MCF 10A (cell line): ENCODE results near the gene TAGLN3. TPM values are rescaled to one million over a fixed set of nuclear protein-coding genes. Genes with fewer than 3 reads are reported as not detected.

ENCODE experiments used
- BruUV-seq: library from RNA; stranded (reverse); fragments of 400-500 nt; replicated peaks from 2 replicates; lab custom pipeline; 2021; lab: Mats Ljungman, UMichigan
- CTCF ChIA-PET: fragments of 300-600 bp; sonication (Branson Sonifier 250); formaldehyde crosslinking; extraction: SDS; loops from one replicate; lab custom pipeline; 2021; ENCODE audit warnings: antibody characterized with exemption, inconsistent platforms; lab: Yijun Ruan, JAX
- POLR2A ChIA-PET: fragments of 300-600, 350-650 bp; sonication (Branson Sonifier 250); formaldehyde crosslinking; extraction: SDS; loops from one replicate; lab custom pipeline; 2020; ENCODE audit warnings: antibody characterized with exemption, inconsistent platforms; lab: Yijun Ruan, JAX
- DNase-seq: peaks from one replicate; pipeline ENCODE4 v3.0.0-alpha.2; 2018; ENCODE audit not compliant: unreplicated experiment
- H3K27ac Mint-ChIP-seq: one replicate; pipeline ENCODE4 v1.8.0; 2022; ENCODE audit warnings: mild to moderate bottlenecking, low read depth, mixed read lengths; ENCODE audit not compliant: unreplicated experiment
- H3K27me3 Mint-ChIP-seq: one replicate; pipeline ENCODE4 v1.8.0; 2022; ENCODE audit warnings: mixed read lengths; ENCODE audit not compliant: insufficient read depth, unreplicated experiment
- H3K36me3 Mint-ChIP-seq: one replicate; pipeline ENCODE4 v1.8.0; 2022; ENCODE audit warnings: mild to moderate bottlenecking, moderate library complexity, mixed read lengths; ENCODE audit not compliant: insufficient read depth, unreplicated experiment
- H3K4me1 Mint-ChIP-seq: one replicate; pipeline ENCODE4 v1.8.0; 2022; ENCODE audit warnings: mixed read lengths; ENCODE audit not compliant: insufficient read depth, unreplicated experiment
- H3K4me3 Mint-ChIP-seq: one replicate; pipeline ENCODE4 v1.8.0; 2022; ENCODE audit warnings: mild to moderate bottlenecking, moderate library complexity, mixed read lengths; ENCODE audit not compliant: unreplicated experiment
- H3K9me3 Mint-ChIP-seq: one replicate; pipeline ENCODE4 v1.8.0; 2022; ENCODE audit warnings: mixed read lengths; ENCODE audit not compliant: unreplicated experiment
- intact Hi-C: fragments of 100-400 bp; cut with micrococcal nuclease; formaldehyde crosslinking; loops from 2 replicates; pipeline ENCODE4 v1.14.1; 2022
- total RNA-seq: library from RNA; stranded (reverse); gene quantifications from 2 replicates; pipeline ENCODE4 v1.2.3, GENCODE V29; 2022
- TF ChIP-seq, protein P1 (sequence below): fragments of 200-600 bp; IDR thresholded peaks from one replicate; pipeline ENCODE4 v1.8.0; 2022; ENCODE audit warnings: antibody characterized with exemption, mild to moderate bottlenecking; ENCODE audit not compliant: unreplicated experiment

Gene TAGLN3
- total RNA-seq, 1 experiment from 2014 or later, result not detected

DNA sequence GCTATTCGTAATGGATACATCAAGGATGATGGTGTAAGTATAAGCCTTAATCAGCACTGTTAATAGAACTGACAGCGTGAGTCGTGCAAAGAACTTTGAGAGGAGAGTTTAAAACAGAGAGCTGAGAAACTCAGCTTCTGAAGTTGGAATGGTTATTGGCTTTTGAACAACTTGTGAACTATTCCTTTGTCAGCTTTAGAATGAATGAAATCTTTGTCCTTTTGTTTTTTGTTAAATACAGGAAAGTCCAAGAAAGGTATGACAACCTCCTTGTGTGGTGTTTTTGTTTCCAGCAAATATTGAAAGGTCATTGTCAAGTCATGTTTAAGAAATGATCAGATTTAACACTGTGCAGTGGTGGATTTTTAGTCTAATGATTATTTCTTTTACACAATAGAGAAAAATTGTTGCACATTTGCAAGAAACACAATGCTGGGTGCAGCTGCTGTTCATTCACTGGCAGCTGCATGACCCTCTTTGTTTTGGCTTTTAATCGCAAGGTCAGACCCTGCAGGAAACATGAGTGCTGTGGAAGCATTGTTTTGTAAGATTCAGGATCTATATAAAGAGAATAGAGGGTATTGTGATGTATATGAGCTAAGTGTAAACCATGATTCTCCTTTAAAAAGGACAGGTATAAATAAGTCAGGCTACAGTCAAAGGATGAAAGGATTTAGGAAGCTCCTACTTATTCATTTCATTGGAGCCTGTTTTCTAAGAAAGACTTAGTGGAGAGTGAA is 41.6 kb upstream of the TAGLN3 start:
- H3K27me3 Mint-ChIP-seq, result no peaks in the 10 kb centered on the region
- H3K36me3 Mint-ChIP-seq, result peaks cover 61% of the 10 kb centered on the region
- TF ChIP-seq, protein P1, sequence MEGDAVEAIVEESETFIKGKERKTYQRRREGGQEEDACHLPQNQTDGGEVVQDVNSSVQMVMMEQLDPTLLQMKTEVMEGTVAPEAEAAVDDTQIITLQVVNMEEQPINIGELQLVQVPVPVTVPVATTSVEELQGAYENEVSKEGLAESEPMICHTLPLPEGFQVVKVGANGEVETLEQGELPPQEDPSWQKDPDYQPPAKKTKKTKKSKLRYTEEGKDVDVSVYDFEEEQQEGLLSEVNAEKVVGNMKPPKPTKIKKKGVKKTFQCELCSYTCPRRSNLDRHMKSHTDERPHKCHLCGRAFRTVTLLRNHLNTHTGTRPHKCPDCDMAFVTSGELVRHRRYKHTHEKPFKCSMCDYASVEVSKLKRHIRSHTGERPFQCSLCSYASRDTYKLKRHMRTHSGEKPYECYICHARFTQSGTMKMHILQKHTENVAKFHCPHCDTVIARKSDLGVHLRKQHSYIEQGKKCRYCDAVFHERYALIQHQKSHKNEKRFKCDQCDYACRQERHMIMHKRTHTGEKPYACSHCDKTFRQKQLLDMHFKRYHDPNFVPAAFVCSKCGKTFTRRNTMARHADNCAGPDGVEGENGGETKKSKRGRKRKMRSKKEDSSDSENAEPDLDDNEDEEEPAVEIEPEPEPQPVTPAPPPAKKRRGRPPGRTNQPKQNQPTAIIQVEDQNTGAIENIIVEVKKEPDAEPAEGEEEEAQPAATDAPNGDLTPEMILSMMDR, result no peak
- H3K4me3 Mint-ChIP-seq, result no peak overlapping the region
- no TSS peak for BruUV-seq
- H3K4me1 Mint-ChIP-seq, result peaks cover 5% of the 10 kb centered on the region
- H3K9me3 Mint-ChIP-seq, result no peaks in the 10 kb centered on the region
- ChIA-PET CTCF (interaction anchor here (0.6 to 2.0 kb wide), 7 partner anchors 10 to 264 kb away, joined by 3 to 4 read pairs (median 3); no protein-coding TSS in a partner anchor), POLR2A (interaction anchor here (0.7 to 1.3 kb wide), 4 partner anchors 10 to 314 kb away, joined by 3 read pairs; no protein-coding TSS in a partner anchor)
- intact Hi-C loops, result no loop called here
- H3K27ac Mint-ChIP-seq, result no peak overlapping the region
- no peak for DNase-seq

DNA sequence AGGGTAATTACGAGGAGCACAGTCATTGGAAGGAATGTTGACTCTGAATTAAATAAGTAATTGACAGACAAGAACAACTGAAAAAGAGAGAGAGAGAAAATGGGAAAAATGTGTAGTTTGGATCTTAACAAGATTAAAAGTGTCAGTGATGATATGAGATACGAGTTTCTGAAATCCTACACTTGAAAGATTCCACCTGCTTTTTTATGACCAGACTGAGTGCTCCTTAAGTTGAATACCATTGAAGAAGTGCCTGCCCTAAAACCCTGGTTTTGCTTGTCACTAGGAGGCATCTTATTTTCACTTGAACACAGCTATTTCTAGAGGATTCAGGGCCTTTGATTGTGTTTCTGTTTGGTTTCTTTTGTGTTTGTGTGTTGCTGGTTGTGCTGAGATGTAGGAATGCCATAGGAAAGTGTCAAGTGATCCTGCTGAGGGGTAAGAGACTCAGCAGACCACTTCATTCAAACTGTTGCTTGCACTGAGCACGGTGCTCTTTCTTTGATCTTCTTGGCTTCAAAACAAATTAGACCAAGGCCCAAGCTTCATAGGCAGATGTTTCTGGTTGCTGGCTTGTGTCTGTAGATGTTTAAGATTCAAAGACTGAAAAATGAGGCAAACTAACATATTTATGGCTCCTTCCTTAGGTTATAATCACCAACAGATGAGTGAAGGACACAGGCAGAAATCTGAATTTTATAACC is 37.1 kb upstream of the TAGLN3 start:
- H3K36me3 Mint-ChIP-seq, result peaks cover 69% of the 10 kb centered on the region
- intact Hi-C loops, result no loop called here
- no TSS peak for BruUV-seq
- no peak for DNase-seq
- no peaks in the 10 kb centered on the region for H3K9me3 Mint-ChIP-seq
- H3K4me3 Mint-ChIP-seq, result no peak overlapping the region
- H3K27me3 Mint-ChIP-seq, result no peaks in the 10 kb centered on the region
- TF ChIP-seq, protein P1, result no peak
- no peak overlapping the region for H3K27ac Mint-ChIP-seq
- CTCF ChIA-PET, result interaction anchor here (0.6 to 14.3 kb wide), 8 partner anchors 17 to 293 kb away, joined by 3 to 278 read pairs (median 3); partner anchors contain the start of gene ABHD10
- POLR2A ChIA-PET, result interaction anchor here (0.8 to 1.6 kb wide), 5 partner anchors 13 to 232 kb away, joined by 3 to 6 read pairs (median 3); partner anchors contain the start of gene ABHD10
- peaks cover 5% of the 10 kb centered on the region for H3K4me1 Mint-ChIP-seq

DNA sequence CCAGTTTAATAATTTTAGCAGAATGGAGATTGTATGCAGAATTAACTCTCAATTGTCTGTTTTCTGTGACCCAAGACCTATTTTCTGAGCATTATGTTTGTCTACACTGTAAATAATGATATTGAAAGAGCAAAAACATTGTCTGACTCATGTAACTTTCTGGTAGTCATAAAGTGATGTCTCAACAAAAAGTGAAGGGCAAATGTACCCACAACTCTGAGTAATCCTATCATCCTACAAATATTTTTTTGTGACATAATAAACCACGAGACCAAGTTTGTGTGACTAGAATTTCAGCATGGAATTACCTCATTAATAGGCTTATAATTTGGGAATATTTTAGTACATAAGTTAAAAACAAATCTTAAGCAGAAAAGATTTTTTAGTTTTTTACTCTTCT is 35.3 kb upstream of the TAGLN3 start:
- TF ChIP-seq, protein P1, result no peak
- intact Hi-C loops, result no loop called here
- BruUV-seq, result no TSS peak
- H3K9me3 Mint-ChIP-seq, result no peaks in the 10 kb centered on the region
- ChIA-PET POLR2A (interaction anchor here (0.6 to 1.9 kb wide), 8 partner anchors 16 to 374 kb away, joined by 3 to 8 read pairs (median 3); partner anchors contain the start of gene ABHD10), CTCF (interaction anchor here (1.0 to 14.3 kb wide), 2 partner anchors 103 to 246 kb away, joined by 5 to 278 read pairs; no protein-coding TSS in a partner anchor)
- H3K36me3 Mint-ChIP-seq, result peaks cover 79% of the 10 kb centered on the region
- H3K4me3 Mint-ChIP-seq, result no peak overlapping the region
- H3K27me3 Mint-ChIP-seq, result no peaks in the 10 kb centered on the region
- peak overlapping the region; percentile 76 for H3K27ac Mint-ChIP-seq
- peak; percentile 67 for DNase-seq
- peaks cover 17% of the 10 kb centered on the region for H3K4me1 Mint-ChIP-seq
